HEK293 (cell line): ENCODE measurements around the gene JAKMIP1.

Experiments used
- CTCF ChIA-PET: fragments of 350-600 bp; formaldehyde crosslinking; extraction: SDS; loops from one replicate; lab custom pipeline; 2021; ENCODE audit warnings: antibody characterized with exemption; lab: Yijun Ruan, JAX
- POLR2A ChIA-PET: fragments of 300-600 bp; formaldehyde crosslinking; extraction: SDS; loops from one replicate; lab custom pipeline; 2020; ENCODE audit warnings: antibody characterized with exemption, inconsistent platforms; lab: Yijun Ruan, JAX
- H3K27ac ChIP-seq: fragments of 200-500 bp; sonication (Bioruptor generic); 2 replicates; pipeline ENCODE4 v1.5.1; 2014; ENCODE audit warnings: low read depth, low read length, control low read depth, inconsistent platforms; ENCODE audit errors: extremely low read depth
- H3K36me3 ChIP-seq, 2 experiments: fragments of 200-500 bp in 1 of 2; sonication (Bioruptor generic) in 1 of 2; 1 replicate in 1 of 2; 2 replicates in 1 of 2; pipeline ENCODE4 v1.5.1; 2014 to 2017; ENCODE audit warnings: inconsistent platforms in 2 of 2, low read length in 2 of 2; ENCODE audit not compliant: control insufficient read depth in 2 of 2, insufficient read depth in 1 of 2
- H3K4me1 ChIP-seq: fragments of 200-500 bp; sonication (Bioruptor generic); 2 replicates; pipeline ENCODE4 v1.5.1; 2014; ENCODE audit warnings: mild to moderate bottlenecking, low read length, inconsistent platforms; ENCODE audit not compliant: control insufficient read depth, insufficient read depth
- H3K4me3 ChIP-seq: 2 replicates; pipeline ENCODE4 v1.5.1; 2011; ENCODE audit warnings: low read depth, mild to moderate bottlenecking, control low read depth, low read length, moderate library complexity
- H3K9me3 ChIP-seq: fragments of 200-500 bp; sonication (Bioruptor generic); 2 replicates; pipeline ENCODE4 v1.5.1; 2014; ENCODE audit warnings: low read depth, low read length, inconsistent platforms; ENCODE audit not compliant: control insufficient read depth, insufficient read depth
- ELK4 ChIP-seq: IDR thresholded peaks from 2 replicates; pipeline ENCODE4 v1.6.1; 2011; ENCODE audit warnings: mild to moderate bottlenecking, low read depth, low read length, borderline replicate concordance
- HOXD13 ChIP-seq: sonication (generic); formaldehyde crosslinking; IDR thresholded peaks from 2 replicates; pipeline ENCODE4 v1.8.0; 2022; ENCODE audit warnings: missing genetic modification reagents, borderline replicate concordance
- MEIS1 ChIP-seq: sonication (generic); formaldehyde crosslinking; IDR thresholded peaks from 2 replicates; pipeline ENCODE4 v1.8.1; 2022; ENCODE audit warnings: missing genetic modification reagents, mild to moderate bottlenecking, borderline replicate concordance
- PRDM10 ChIP-seq: fragments of 450-650 bp; formaldehyde crosslinking; IDR thresholded peaks from 2 replicates; pipeline ENCODE4 v1.5.1; 2016; ENCODE audit warnings: missing biosample characterization, missing genetic modification characterization
- REST ChIP-seq: fragments of 450-650 bp; formaldehyde crosslinking; IDR thresholded peaks from 2 replicates; pipeline ENCODE4 v1.5.1; 2016; ENCODE audit warnings: missing biosample characterization, missing genetic modification characterization
- SETDB1 ChIP-seq: IDR thresholded peaks from one replicate; pipeline ENCODE4 v1.6.1; 2017; ENCODE audit warnings: mild to moderate bottlenecking, low read length, moderate library complexity, mixed read lengths; ENCODE audit not compliant: insufficient read length
- SP2 ChIP-seq: fragments of 450-650 bp; formaldehyde crosslinking; IDR thresholded peaks from 2 replicates; pipeline ENCODE4 v1.5.1; 2016; ENCODE audit warnings: missing biosample characterization, missing genetic modification characterization
- ZBTB20 ChIP-seq: fragments of 450-650 bp; formaldehyde crosslinking; IDR thresholded peaks from 2 replicates; pipeline ENCODE4 v1.5.1; 2016; ENCODE audit warnings: missing biosample characterization, missing genetic modification characterization
- ZBTB6 ChIP-seq: fragments of 450-650 bp; formaldehyde crosslinking; IDR thresholded peaks from 2 replicates; pipeline ENCODE4 v1.5.1; 2017; ENCODE audit warnings: missing biosample characterization, missing genetic modification characterization
- ZBTB7A ChIP-seq: fragments of 450-650 bp; formaldehyde crosslinking; IDR thresholded peaks from 2 replicates; pipeline ENCODE4 v1.5.1; 2016; ENCODE audit warnings: low read depth, missing biosample characterization, missing genetic modification characterization
- ZNF112 ChIP-seq: fragments of 450-650 bp; formaldehyde crosslinking; IDR thresholded peaks from 2 replicates; pipeline ENCODE4 v1.5.0; 2017; ENCODE audit warnings: missing biosample characterization, missing genetic modification characterization
- ZNF140 ChIP-seq: fragments of 450-650 bp; formaldehyde crosslinking; IDR thresholded peaks from 2 replicates; pipeline ENCODE4 v1.5.1; 2016; ENCODE audit warnings: missing biosample characterization, missing genetic modification characterization
- ZNF18 ChIP-seq: fragments of 450-650 bp; formaldehyde crosslinking; IDR thresholded peaks from 2 replicates; pipeline ENCODE4 v1.5.1; 2016; ENCODE audit warnings: missing biosample characterization, missing genetic modification characterization
- ZNF292 ChIP-seq: fragments of 450-650 bp; formaldehyde crosslinking; IDR thresholded peaks from 2 replicates; pipeline ENCODE4 v1.5.1; 2016; ENCODE audit warnings: low read depth, missing biosample characterization, missing genetic modification characterization, borderline replicate concordance
- ZNF302 ChIP-seq: fragments of 450-650 bp; formaldehyde crosslinking; IDR thresholded peaks from 2 replicates; pipeline ENCODE4 v1.5.1; 2016; ENCODE audit warnings: missing biosample characterization, missing genetic modification characterization, low read depth
- ZNF324 ChIP-seq: fragments of 450-650 bp; formaldehyde crosslinking; IDR thresholded peaks from 2 replicates; pipeline ENCODE4 v1.5.1; 2016; ENCODE audit warnings: missing biosample characterization, missing genetic modification characterization
- ZNF433 ChIP-seq: fragments of 450-650 bp; formaldehyde crosslinking; IDR thresholded peaks from 2 replicates; pipeline ENCODE4 v1.5.1; 2016; ENCODE audit warnings: missing biosample characterization, missing genetic modification characterization, low read depth
- ZNF530 ChIP-seq: fragments of 450-650 bp; formaldehyde crosslinking; IDR thresholded peaks from 2 replicates; pipeline ENCODE4 v1.5.1; 2016; ENCODE audit warnings: low read depth, missing biosample characterization, missing genetic modification characterization
- ZNF610 ChIP-seq: fragments of 450-650 bp; formaldehyde crosslinking; IDR thresholded peaks from 2 replicates; pipeline ENCODE4 v1.5.1; 2016; ENCODE audit warnings: missing biosample characterization, missing genetic modification characterization, borderline replicate concordance
- ZNF629 ChIP-seq: fragments of 450-650 bp; formaldehyde crosslinking; IDR thresholded peaks from 2 replicates; pipeline ENCODE4 v1.5.1; 2017; ENCODE audit warnings: missing biosample characterization, missing genetic modification characterization
- ZNF639 ChIP-seq: fragments of 450-650 bp; formaldehyde crosslinking; IDR thresholded peaks from 2 replicates; pipeline ENCODE4 v1.5.1; 2016; ENCODE audit warnings: missing biosample characterization, missing genetic modification characterization
- ZNF654 ChIP-seq: fragments of 450-650 bp; formaldehyde crosslinking; IDR thresholded peaks from 2 replicates; pipeline ENCODE4 v1.5.1; 2016; ENCODE audit warnings: low read depth, missing biosample characterization, missing genetic modification characterization
- ZNF785 ChIP-seq: fragments of 450-650 bp; formaldehyde crosslinking; IDR thresholded peaks from 2 replicates; pipeline ENCODE4 v1.5.1; 2016; ENCODE audit warnings: missing biosample characterization, missing genetic modification characterization

JAKMIP1 gene

GRCh38 chr4:6143603-6144181 lies 56.7 kb downstream of the JAKMIP1 start:
- ChIA-PET POLR2A (no interaction called here), CTCF (no interaction called here)
- H3K9me3 ChIP-seq = no peaks in the 10 kb centered on the region
- H3K27ac ChIP-seq = no peak overlapping the region
- no peaks in the 10 kb centered on the region for H3K36me3 ChIP-seq
- H3K4me3 ChIP-seq = no peak overlapping the region
- TF ChIP-seq ZNF629 (tag by site-specific recombination) = no peak
- no peak for TF ChIP-seq SP2 (tag by site-specific recombination)
- no peak for TF ChIP-seq ZNF610 (tag by site-specific recombination)
- no peak for TF ChIP-seq ZNF530
- no peak for TF ChIP-seq ZBTB6 (tag by site-specific recombination)
- TF ChIP-seq HOXD13 (CRISPR knock-in tag) = no peak
- no peak for TF ChIP-seq ZNF654 (tag by site-specific recombination)
- no peak for TF ChIP-seq ELK4
- TF ChIP-seq ZNF302 (tag by site-specific recombination) = no peak
- no peak for TF ChIP-seq ZNF18 (tag by site-specific recombination)
- no peak for TF ChIP-seq ZNF433 (tag by site-specific recombination)
- no peak for TF ChIP-seq REST (tag by site-specific recombination)
- TF ChIP-seq SETDB1 = no peak
- TF ChIP-seq ZBTB20 (tag by site-specific recombination) = no peak
- no peak for TF ChIP-seq ZBTB7A
- H3K4me1 ChIP-seq = no peaks in the 10 kb centered on the region

GRCh38 chr4:6142935-6143602 lies 57.3 kb downstream of the JAKMIP1 start:
- ChIA-PET POLR2A (no interaction called here), CTCF (no interaction called here)
- H3K4me3 ChIP-seq = no peak overlapping the region
- H3K36me3 ChIP-seq = no peaks in the 10 kb centered on the region
- no peaks in the 10 kb centered on the region for H3K4me1 ChIP-seq
- no peak overlapping the region for H3K27ac ChIP-seq
- no peaks in the 10 kb centered on the region for H3K9me3 ChIP-seq
- TF ChIP-seq ZNF112 (tag by site-specific recombination) (no peak), ZNF639 (tag by site-specific recombination) (no peak), ZNF140 (tag by site-specific recombination) (no peak), PRDM10 (no peak), ZNF324 (tag by site-specific recombination) (no peak), ZNF292 (no peak), MEIS1 (CRISPR knock-in tag) (no peak), ZNF785 (tag by site-specific recombination) (no peak)
